Kidney (tissue), 14 donors: ENCODE data around the gene NEDD4. TPM values are rescaled to one million over a fixed set of nuclear protein-coding genes. Genes with fewer than 3 reads are reported as not detected.

Experiments
- DNase-seq, 5 donors: peaks; one replicate each; pipeline ENCODE4 v3.0.0-alpha.2; 2013 to 2020
- FAIRE-seq: peaks from 2 replicates; lab custom pipeline; 2012; peaks lifted over from hg19 to GRCh38; lab: Jason Lieb, UNC
- H3K27ac ChIP-seq, 2 donors: one replicate each; pipeline ENCODE4 v1.7.0; 2013; ENCODE audit warnings: low read depth in 2 of 2, low read length in 2 of 2, inconsistent platforms in 1 of 2
- H3K27me3 ChIP-seq: one replicate; pipeline ENCODE4 v1.7.1; 2013; ENCODE audit warnings: low read length, inconsistent platforms; ENCODE audit not compliant: control insufficient read depth, insufficient read depth
- H3K36me3 ChIP-seq, 3 donors: one replicate each; pipeline versions ENCODE4 v1.7.0 to v1.7.1; 2013; ENCODE audit warnings: low read length in 3 of 3, control low read depth in 1 of 3, inconsistent platforms in 1 of 3; ENCODE audit not compliant: insufficient read depth in 3 of 3, control insufficient read depth in 2 of 3
- H3K4me1 ChIP-seq, 3 donors: one replicate each; pipeline versions ENCODE4 v1.7.0 to v1.7.1; 2013; ENCODE audit warnings: low read length in 3 of 3, inconsistent platforms in 1 of 3, low read depth in 1 of 3; ENCODE audit not compliant: control insufficient read depth in 2 of 3, insufficient read depth in 2 of 3
- H3K4me3 ChIP-seq, 3 donors: one replicate each; pipeline versions ENCODE4 v1.7.0 to v1.8.1; 2013; ENCODE audit warnings: low read length in 3 of 3, control low read depth in 1 of 3, inconsistent platforms in 1 of 3
- H3K9ac ChIP-seq, 3 donors: one replicate each; pipeline versions ENCODE4 v1.7.0 to v1.7.1; 2013; ENCODE audit warnings: low read length in 3 of 3, control low read depth in 1 of 3, inconsistent platforms in 1 of 3
- H3K9me3 ChIP-seq, 3 donors: one replicate each; pipeline versions ENCODE4 v1.7.0 to v1.7.1; 2013; ENCODE audit warnings: low read length in 3 of 3, control low read depth in 1 of 3, inconsistent platforms in 1 of 3; ENCODE audit not compliant: control insufficient read depth in 2 of 3, insufficient read depth in 1 of 3
- intact Hi-C: fragments of 100-400 bp; cut with DNase I; formaldehyde crosslinking; loops from one replicate; pipeline ENCODE4 v1.11.1; 2022
- polyA plus RNA-seq: library from polyadenylated mRNA; stranded (reverse); fragments of 350-450 nt; fragmentation: Illumina TruSeq; extraction: RNeasy Lipid Tissue Mini Kit (QIAGEN cat#74804); gene quantifications from one replicate; pipeline ENCODE4 v1.2.3, GENCODE V29; 2014; ENCODE audit warnings: low read depth, low replicate concordance; ENCODE audit not compliant: insufficient read depth
- total RNA-seq: library from RNA; stranded (reverse); fragmentation: NEBNext Ultra II Directional; extraction: Animal tissue kit (Norgen Biotek cat#: 25700); gene quantifications from one replicate; pipeline ENCODE4 v1.2.1, GENCODE V29; 2021
- TF ChIP-seq, protein P1 (sequence below): IDR thresholded peaks from 3 replicates; pipeline ENCODE4 v1.5.1; 2012; ENCODE audit warnings: mild to moderate bottlenecking, moderate library complexity, borderline replicate concordance; ENCODE audit not compliant: insufficient read depth; ENCODE audit errors: extremely low read depth
- donor health status: control.
- donor health status: control.
- donor health status: control.
- donor health status: control.
- donor health status: control.
- donor health status: DM: yes; HTN: yes; CAD: no.
- donor health status: Normal renal cell carcinoma (clear cell type).

The NEDD4 gene
- total and polyA plus RNA-seq, 2 donors from 2014 or later = 3.3 to 22.3 TPM

DNA sequence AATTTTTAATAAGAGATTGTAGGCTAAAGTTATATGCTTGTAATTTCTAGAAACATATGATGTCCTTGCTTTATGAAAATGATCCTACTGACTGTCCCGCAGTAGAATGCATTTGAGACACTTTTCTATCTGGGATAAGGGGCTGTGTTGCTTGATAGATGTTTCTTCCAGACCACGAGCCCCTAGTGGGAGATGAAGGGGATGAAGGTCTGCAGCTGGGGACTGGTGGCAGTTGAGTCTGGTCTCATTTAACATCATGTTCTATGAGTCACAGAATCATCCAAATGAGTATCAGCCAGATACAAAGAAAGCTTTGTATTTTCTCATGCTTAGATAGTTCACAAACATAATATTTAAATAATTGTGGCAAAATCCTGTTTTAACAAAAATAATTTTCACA, 166.2 kb downstream of the NEDD4 start:
- FAIRE-seq (no peak), DNase-seq (no peak)
- Histone ChIP-seq H3K27me3 (no peaks in the 10 kb centered on the region), H3K4me3 (no peak overlapping the region), H3K9ac (no peak overlapping the region), H3K36me3 (peaks cover 0 to 14% (median 0%) of the 10 kb centered on the region in 3 donors), H3K9me3 (no peaks in the 10 kb centered on the region), H3K4me1 (no peaks in the 10 kb centered on the region), H3K27ac (no peak overlapping the region)
- TF ChIP-seq, protein P1, sequence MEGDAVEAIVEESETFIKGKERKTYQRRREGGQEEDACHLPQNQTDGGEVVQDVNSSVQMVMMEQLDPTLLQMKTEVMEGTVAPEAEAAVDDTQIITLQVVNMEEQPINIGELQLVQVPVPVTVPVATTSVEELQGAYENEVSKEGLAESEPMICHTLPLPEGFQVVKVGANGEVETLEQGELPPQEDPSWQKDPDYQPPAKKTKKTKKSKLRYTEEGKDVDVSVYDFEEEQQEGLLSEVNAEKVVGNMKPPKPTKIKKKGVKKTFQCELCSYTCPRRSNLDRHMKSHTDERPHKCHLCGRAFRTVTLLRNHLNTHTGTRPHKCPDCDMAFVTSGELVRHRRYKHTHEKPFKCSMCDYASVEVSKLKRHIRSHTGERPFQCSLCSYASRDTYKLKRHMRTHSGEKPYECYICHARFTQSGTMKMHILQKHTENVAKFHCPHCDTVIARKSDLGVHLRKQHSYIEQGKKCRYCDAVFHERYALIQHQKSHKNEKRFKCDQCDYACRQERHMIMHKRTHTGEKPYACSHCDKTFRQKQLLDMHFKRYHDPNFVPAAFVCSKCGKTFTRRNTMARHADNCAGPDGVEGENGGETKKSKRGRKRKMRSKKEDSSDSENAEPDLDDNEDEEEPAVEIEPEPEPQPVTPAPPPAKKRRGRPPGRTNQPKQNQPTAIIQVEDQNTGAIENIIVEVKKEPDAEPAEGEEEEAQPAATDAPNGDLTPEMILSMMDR = no peak
- intact Hi-C loops = no loop called here

DNA sequence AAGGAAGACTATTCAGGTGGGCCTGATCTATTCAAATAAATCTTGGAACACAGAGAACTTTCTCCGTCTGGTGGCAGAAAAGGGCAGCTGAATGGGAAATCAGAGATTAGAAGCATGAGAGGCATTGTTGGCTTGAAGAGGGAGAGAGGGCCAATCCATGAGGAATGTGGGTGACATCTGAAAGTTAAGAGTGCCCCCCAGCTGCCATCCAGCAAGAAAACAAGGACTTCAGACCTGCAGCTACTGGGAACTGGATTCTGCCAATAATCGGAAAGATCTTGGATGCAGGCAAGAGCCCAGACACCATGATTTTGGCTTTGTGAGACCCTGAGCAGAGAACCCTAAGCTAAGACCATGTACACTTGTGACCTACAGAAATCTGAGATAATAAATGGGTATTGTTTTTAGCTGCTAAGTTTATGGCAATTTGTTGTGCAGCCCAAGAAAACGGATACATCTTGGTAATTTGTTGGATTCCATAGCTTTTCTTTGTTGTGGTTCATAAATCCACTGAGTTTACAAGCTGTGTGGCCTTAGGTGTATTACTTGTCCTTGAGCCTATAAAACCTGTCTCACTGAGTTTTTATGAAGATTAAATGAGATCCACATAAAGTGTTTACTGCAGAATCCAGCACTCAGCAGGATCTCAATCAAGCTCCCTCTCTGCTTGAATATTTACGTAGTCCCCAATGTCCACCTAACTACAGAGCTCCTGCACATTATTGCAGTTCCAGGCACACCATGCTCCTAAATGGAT, 168.4 kb downstream of the NEDD4 start:
- Histone ChIP-seq H3K27ac (no peak overlapping the region), H3K9ac (no peak overlapping the region), H3K27me3 (no peaks in the 10 kb centered on the region), H3K9me3 (no peaks in the 10 kb centered on the region), H3K4me3 (no peak overlapping the region), H3K36me3 (peaks cover 0 to 3% (median 0%) of the 10 kb centered on the region in 3 donors), H3K4me1 (no peaks in the 10 kb centered on the region)
- peak in 1 of 5 donors; percentile 39 for DNase-seq
- FAIRE-seq = no peak
- TF ChIP-seq, protein P1 = no peak
- intact Hi-C loops = no loop called here

DNA sequence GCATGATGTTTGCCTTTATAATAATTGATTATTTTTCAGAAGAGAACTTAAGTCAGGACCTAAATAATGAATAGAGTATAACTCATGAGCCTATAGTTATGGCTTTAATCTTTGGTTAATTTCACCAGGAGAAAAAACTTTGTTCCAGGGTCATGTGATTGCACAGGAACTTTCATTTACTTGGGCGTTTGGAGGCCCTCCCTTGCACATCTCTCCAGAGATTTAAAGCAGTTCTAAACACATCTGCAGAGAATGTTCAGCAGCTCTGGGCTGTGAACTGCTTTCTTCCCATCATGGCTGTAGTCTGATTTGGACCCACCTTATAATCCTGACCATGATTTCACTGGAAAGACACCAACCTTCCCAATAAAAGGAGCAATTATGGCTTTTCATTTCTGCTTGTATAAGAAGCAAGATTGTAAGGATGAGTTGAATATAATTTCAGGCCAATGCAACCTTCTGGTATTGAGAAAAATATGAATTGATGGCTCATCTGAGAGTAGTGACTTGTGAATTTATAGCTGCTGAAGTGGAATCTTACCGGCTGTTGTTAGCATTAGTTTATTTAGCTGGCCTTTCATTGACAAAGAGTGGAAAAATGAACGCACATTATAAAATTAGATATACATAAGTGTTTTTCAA, 169.6 kb downstream of the NEDD4 start:
- TF ChIP-seq, protein P1 = no peak

More for the DNA sequence above, 169.6 kb downstream of the NEDD4 start:
- Histone ChIP-seq H3K36me3 (no peaks in the 10 kb centered on the region), H3K27me3 (no peaks in the 10 kb centered on the region), H3K4me3 (no peak overlapping the region), H3K9ac (no peak overlapping the region), H3K27ac (no peak overlapping the region), H3K9me3 (no peaks in the 10 kb centered on the region), H3K4me1 (no peaks in the 10 kb centered on the region)
- intact Hi-C loops = no loop called here
- FAIRE-seq (no peak), DNase-seq (peak in 1 of 5 donors; percentile 46)
